HEK293 (cell line): ENCODE results near the gene GMDS.

Source experiments
- BCL11A ChIP-seq: fragments of 450-650 bp; formaldehyde crosslinking; IDR thresholded peaks from 2 replicates; pipeline ENCODE4 v1.5.1; 2016; ENCODE audit warnings: low read depth, missing biosample characterization, missing genetic modification characterization
- CTCF ChIP-seq: fragments of 450-650 bp; formaldehyde crosslinking; IDR thresholded peaks from 2 replicates; pipeline ENCODE4 v1.5.1; 2016; ENCODE audit warnings: missing biosample characterization, missing genetic modification characterization
- PRDM4 ChIP-seq: fragments of 450-650 bp; formaldehyde crosslinking; IDR thresholded peaks from 2 replicates; pipeline ENCODE4 v1.5.1; 2017; ENCODE audit warnings: missing biosample characterization, missing genetic modification characterization
- ZBTB7A ChIP-seq: fragments of 450-650 bp; formaldehyde crosslinking; IDR thresholded peaks from 2 replicates; pipeline ENCODE4 v1.5.1; 2016; ENCODE audit warnings: low read depth, missing biosample characterization, missing genetic modification characterization
- ZNF133 ChIP-seq: fragments of 450-650 bp; formaldehyde crosslinking; IDR thresholded peaks from 2 replicates; pipeline ENCODE4 v1.5.1; 2016; ENCODE audit warnings: missing biosample characterization, missing genetic modification characterization
- ZNF16 ChIP-seq: fragments of 450-650 bp; formaldehyde crosslinking; IDR thresholded peaks from 2 replicates; pipeline ENCODE4 v1.5.1; 2016; ENCODE audit warnings: low read depth, missing biosample characterization, missing genetic modification characterization
- ZNF211 ChIP-seq: fragments of 450-650 bp; formaldehyde crosslinking; IDR thresholded peaks from 2 replicates; pipeline ENCODE4 v1.5.1; 2016; ENCODE audit warnings: low read depth, missing biosample characterization, missing genetic modification characterization
- ZNF280D ChIP-seq: fragments of 450-650 bp; formaldehyde crosslinking; IDR thresholded peaks from 2 replicates; pipeline ENCODE4 v1.5.1; 2016; ENCODE audit warnings: missing biosample characterization, missing genetic modification characterization
- ZNF350 ChIP-seq: fragments of 450-650 bp; formaldehyde crosslinking; IDR thresholded peaks from 2 replicates; pipeline ENCODE4 v1.5.0; 2017; ENCODE audit warnings: missing biosample characterization, mild to moderate bottlenecking, missing genetic modification characterization
- ZNF544 ChIP-seq: fragments of 450-650 bp; formaldehyde crosslinking; IDR thresholded peaks from 2 replicates; pipeline ENCODE4 v1.5.0; 2017; ENCODE audit warnings: missing biosample characterization, missing genetic modification characterization
- ZNF621 ChIP-seq: fragments of 450-650 bp; formaldehyde crosslinking; IDR thresholded peaks from 2 replicates; pipeline ENCODE4 v1.5.1; 2017; ENCODE audit warnings: missing biosample characterization, missing genetic modification characterization
- ZNF660 ChIP-seq: fragments of 450-650 bp; IDR thresholded peaks from 2 replicates; pipeline ENCODE4 v1.5.1; 2018; ENCODE audit warnings: missing biosample characterization, mild to moderate bottlenecking, missing genetic modification characterization
- ZNF768 ChIP-seq: fragments of 450-650 bp; formaldehyde crosslinking; IDR thresholded peaks from 2 replicates; pipeline ENCODE4 v1.5.1; 2018; ENCODE audit warnings: missing biosample characterization, mild to moderate bottlenecking, missing genetic modification characterization

- TF ChIP-seq ZNF350 (tag by site-specific recombination), result no peak
- TF ChIP-seq ZNF16, result no peak
- no peak for TF ChIP-seq ZNF211 (tag by site-specific recombination)
- no peak for TF ChIP-seq ZNF133
- TF ChIP-seq ZNF768, result no peak
- no peak for TF ChIP-seq PRDM4 (tag by site-specific recombination)
- TF ChIP-seq ZBTB7A, result no peak
- TF ChIP-seq ZNF660, result no peak
- TF ChIP-seq CTCF, result no peak
- TF ChIP-seq ZNF621, result no peak
- TF ChIP-seq ZNF280D (tag by site-specific recombination), result no peak
- TF ChIP-seq BCL11A (tag by site-specific recombination), result no peak
- TF ChIP-seq ZNF544 (tag by site-specific recombination), result no peak
Observed at GRCh38 chr6:1806935-1807334, 438.5 kb downstream of the GMDS start.
